ENCODE data around the gene IFT43.

- TF ChIP-seq, protein P1, sequence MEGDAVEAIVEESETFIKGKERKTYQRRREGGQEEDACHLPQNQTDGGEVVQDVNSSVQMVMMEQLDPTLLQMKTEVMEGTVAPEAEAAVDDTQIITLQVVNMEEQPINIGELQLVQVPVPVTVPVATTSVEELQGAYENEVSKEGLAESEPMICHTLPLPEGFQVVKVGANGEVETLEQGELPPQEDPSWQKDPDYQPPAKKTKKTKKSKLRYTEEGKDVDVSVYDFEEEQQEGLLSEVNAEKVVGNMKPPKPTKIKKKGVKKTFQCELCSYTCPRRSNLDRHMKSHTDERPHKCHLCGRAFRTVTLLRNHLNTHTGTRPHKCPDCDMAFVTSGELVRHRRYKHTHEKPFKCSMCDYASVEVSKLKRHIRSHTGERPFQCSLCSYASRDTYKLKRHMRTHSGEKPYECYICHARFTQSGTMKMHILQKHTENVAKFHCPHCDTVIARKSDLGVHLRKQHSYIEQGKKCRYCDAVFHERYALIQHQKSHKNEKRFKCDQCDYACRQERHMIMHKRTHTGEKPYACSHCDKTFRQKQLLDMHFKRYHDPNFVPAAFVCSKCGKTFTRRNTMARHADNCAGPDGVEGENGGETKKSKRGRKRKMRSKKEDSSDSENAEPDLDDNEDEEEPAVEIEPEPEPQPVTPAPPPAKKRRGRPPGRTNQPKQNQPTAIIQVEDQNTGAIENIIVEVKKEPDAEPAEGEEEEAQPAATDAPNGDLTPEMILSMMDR (IDR thresholded peaks at IDR 0.05), result no peak
- no peak for TF ChIP-seq POLR2A (IDR thresholded peaks at IDR 0.05)
- no peak for TF ChIP-seq POLR2AphosphoS5 (IDR thresholded peaks at IDR 0.05)
These were observed 104.0 kb downstream of the IFT43 start for GRCh38 chr14:76089575-76089974.

Measured in breast epithelium (tissue), 3 donors.